Measurements from ENCODE around the gene AHNAK.

DNA sequence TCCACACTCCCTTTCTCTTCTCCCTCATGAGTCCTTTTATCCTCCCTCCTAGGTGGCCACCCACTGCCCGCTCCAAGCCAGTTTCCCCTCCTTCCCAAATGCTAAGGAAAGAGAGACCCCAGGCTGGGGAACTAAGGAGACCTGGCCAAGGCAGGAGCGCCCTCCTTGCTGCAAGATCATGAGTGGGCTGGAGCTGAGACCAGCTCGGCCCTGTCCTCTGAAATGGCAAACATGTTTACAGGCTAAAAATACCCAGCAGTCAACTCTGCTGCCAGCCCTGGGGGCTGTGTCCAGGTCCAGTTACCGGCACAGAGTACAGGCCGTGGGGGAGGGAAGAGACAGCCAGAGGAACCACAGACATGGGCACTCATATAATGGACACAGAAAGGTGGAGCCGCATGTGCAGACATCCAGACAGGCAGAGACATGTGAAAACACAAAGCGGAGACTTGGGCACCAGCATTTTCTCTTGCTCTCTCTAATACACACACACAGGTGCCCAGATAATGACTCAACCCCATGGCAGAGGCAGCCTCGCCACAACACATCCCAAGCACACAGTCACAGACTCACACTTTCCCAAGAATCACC lies 1.2 kb upstream of the AHNAK start:
- TF ChIP-seq, protein P1, sequence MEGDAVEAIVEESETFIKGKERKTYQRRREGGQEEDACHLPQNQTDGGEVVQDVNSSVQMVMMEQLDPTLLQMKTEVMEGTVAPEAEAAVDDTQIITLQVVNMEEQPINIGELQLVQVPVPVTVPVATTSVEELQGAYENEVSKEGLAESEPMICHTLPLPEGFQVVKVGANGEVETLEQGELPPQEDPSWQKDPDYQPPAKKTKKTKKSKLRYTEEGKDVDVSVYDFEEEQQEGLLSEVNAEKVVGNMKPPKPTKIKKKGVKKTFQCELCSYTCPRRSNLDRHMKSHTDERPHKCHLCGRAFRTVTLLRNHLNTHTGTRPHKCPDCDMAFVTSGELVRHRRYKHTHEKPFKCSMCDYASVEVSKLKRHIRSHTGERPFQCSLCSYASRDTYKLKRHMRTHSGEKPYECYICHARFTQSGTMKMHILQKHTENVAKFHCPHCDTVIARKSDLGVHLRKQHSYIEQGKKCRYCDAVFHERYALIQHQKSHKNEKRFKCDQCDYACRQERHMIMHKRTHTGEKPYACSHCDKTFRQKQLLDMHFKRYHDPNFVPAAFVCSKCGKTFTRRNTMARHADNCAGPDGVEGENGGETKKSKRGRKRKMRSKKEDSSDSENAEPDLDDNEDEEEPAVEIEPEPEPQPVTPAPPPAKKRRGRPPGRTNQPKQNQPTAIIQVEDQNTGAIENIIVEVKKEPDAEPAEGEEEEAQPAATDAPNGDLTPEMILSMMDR (IDR thresholded peaks at IDR 0.05), result no peak
- TF ChIP-seq POLR2A (IDR thresholded peaks at IDR 0.05), result peak; percentile 11

All from ovary (tissue), 3 donors.